AG10803 (cell line): Measurements from ENCODE around the gene HSD3B2.
"Not testable (repeated sequence)": the region's sequence is repeated elsewhere in the genome, so short reads cannot be mapped to it uniquely, and the experiment has no call there.

Experiments used
- DNase-seq: peaks from one replicate; pipeline ENCODE4 v3.0.0; 2010; ENCODE audit warnings: low read depth
- H3K4me3 ChIP-seq: 2 replicates; pipeline ENCODE4 v1.5.1; 2011; ENCODE audit warnings: mild to moderate bottlenecking, low read length, control low read depth
- TF ChIP-seq, protein P1 (sequence below): conservative IDR thresholded peaks from 2 replicates; pipeline ENCODE4 v1.5.1; 2011; ENCODE audit warnings: mild to moderate bottlenecking, low read length, control low read depth, inconsistent platforms

The HSD3B2 gene

GRCh38 chr1:119373465-119373864 is 41.5 kb upstream of the HSD3B2 start:
- TF ChIP-seq, protein P1, sequence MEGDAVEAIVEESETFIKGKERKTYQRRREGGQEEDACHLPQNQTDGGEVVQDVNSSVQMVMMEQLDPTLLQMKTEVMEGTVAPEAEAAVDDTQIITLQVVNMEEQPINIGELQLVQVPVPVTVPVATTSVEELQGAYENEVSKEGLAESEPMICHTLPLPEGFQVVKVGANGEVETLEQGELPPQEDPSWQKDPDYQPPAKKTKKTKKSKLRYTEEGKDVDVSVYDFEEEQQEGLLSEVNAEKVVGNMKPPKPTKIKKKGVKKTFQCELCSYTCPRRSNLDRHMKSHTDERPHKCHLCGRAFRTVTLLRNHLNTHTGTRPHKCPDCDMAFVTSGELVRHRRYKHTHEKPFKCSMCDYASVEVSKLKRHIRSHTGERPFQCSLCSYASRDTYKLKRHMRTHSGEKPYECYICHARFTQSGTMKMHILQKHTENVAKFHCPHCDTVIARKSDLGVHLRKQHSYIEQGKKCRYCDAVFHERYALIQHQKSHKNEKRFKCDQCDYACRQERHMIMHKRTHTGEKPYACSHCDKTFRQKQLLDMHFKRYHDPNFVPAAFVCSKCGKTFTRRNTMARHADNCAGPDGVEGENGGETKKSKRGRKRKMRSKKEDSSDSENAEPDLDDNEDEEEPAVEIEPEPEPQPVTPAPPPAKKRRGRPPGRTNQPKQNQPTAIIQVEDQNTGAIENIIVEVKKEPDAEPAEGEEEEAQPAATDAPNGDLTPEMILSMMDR: no peak
- DNase-seq: no peak
- H3K4me3 ChIP-seq: no peak overlapping the region

GRCh38 chr1:119374208-119374874 is 40.6 kb upstream of the HSD3B2 start:
- no peak for DNase-seq
- H3K4me3 ChIP-seq: no peak overlapping the region
- TF ChIP-seq, protein P1: no peak

DNA sequence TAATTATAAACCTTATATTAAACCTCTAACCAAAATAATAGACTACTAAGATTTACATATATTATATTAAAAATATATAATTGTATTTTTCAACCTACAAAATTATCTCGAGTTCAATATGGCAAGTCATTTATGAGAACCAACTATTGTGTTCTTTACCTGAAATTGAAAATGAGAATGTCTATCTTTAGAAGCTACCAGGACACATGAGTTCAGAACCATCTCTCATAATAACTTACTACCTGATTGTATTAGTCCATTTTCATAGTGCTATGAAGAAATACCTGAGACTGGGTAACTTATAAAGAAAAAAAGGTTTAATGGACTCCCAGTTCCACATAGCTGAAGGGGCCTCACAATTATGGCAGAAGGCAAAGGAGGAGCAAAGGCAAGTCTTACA is 39.6 kb upstream of the HSD3B2 start:
- no peak overlapping the region for H3K4me3 ChIP-seq
- DNase-seq: no peak
- TF ChIP-seq, protein P1: no peak

- DNase-seq: no peak
- H3K4me3 ChIP-seq: no peak overlapping the region
- TF ChIP-seq, protein P1: no peak
These were observed 38.4 kb upstream of the HSD3B2 start for GRCh38 chr1:119376594-119376993.

- DNase-seq, H3K4me3 ChIP-seq: not testable (repeated sequence)
These were observed 37.4 kb upstream of the HSD3B2 start for GRCh38 chr1:119377594-119377993.

DNA sequence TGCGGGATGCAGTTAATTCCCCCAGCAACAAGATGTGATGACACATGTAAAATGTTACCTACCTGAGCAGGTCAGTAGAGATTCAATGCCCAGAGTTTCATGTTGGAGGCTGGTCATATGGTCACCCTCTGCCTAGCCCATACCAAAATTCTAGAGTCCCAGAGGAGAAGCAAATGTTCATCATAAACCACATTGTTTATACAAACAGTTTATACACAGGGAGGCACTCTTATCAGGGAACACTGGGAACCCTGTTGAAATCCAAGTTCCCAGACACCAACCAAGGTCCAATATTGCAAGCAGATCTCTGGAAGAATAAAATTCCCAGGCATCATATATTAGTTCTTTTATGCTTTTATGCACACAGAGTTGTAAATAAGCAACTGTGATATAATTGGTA is 35.8 kb upstream of the HSD3B2 start:
- TF ChIP-seq, protein P1: no peak

DNA sequence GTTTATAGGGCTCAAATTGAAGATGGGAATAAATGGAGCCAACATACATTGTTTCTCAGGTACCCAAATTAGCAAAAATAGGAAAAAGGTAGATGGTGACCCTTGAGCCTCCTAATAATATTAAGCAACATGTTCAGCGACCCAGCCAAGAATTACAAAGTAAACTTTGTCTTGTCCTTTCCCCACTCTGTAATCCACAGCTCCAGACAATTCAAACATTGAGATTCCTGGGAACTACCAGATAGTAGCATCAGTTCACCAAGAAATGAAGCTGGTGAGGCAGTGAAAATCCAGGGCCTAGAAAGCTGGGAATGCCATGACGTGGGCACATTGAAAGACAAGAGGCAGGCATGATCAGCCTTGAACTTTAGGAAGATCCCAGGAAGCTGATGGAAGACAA is 34.6 kb upstream of the HSD3B2 start:
- TF ChIP-seq, protein P1: no peak
- no peak for DNase-seq
- no peak overlapping the region for H3K4me3 ChIP-seq

More for the DNA sequence above, 35.8 kb upstream of the HSD3B2 start:
- no peak for DNase-seq
- H3K4me3 ChIP-seq: no peak overlapping the region
